UCSD-AML1 (cell line): ENCODE data around the gene MARS2.
A peak's percentile ranks its signal among the peaks of the same experiment; 100 is the strongest.
"Not testable (repeated sequence)": the region's sequence is repeated elsewhere in the genome, so short reads cannot be mapped to it uniquely, and the experiment has no call there.

Experiments used
- DNase-seq: peaks from one replicate; lab custom pipeline; 2025; ENCODE audit not compliant: unreplicated experiment; lab: John Stamatoyannopoulos, UW

The MARS2 gene

GRCh38 chr2:197705912-197706838 is 1.0 kb downstream of the MARS2 start:
- peak; percentile 19 for DNase-seq

GRCh38 chr2:197706839-197707207 is 1.7 kb downstream of the MARS2 start:
- no peak for DNase-seq

- no peak for DNase-seq
Observed at GRCh38 chr2:197707316-197708213, 2.4 kb downstream of the MARS2 start.

GRCh38 chr2:197708331-197708730 is 3.2 kb downstream of the MARS2 start:
- DNase-seq = no peak

GRCh38 chr2:197709140-197709539 is 4.0 kb downstream of the MARS2 start:
- not testable (repeated sequence) for DNase-seq

GRCh38 chr2:197710424-197711042 is 5.4 kb downstream of the MARS2 start:
- no peak for DNase-seq

GRCh38 chr2:197711578-197711977 is 6.4 kb downstream of the MARS2 start:
- DNase-seq = no peak

- no peak for DNase-seq
Observed at GRCh38 chr2:197713271-197713670, 8.1 kb downstream of the MARS2 start.

- no peak for DNase-seq
Observed at GRCh38 chr2:197717863-197718262, 12.7 kb downstream of the MARS2 start.

- DNase-seq = no peak
Observed at GRCh38 chr2:197727011-197727410, 21.8 kb downstream of the MARS2 start.

GRCh38 chr2:197728555-197729544 is 23.7 kb downstream of the MARS2 start:
- not testable (repeated sequence) for DNase-seq

- DNase-seq = no peak
Observed at GRCh38 chr2:197740200-197740599, 35.0 kb downstream of the MARS2 start.
